GM21423 (cell line): ENCODE results near the gene CAND2.

Experiments
- ATAC-seq: cut with Tn5 transposase; IDR thresholded peaks from one replicate; pipeline ENCODE4 v1.9.1; 2021; ENCODE audit warnings: mild to moderate bottlenecking, moderate library complexity; ENCODE audit not compliant: unreplicated experiment

CAND2 gene

GRCh38 chr3:12799525-12800440 lies 3.3 kb downstream of the CAND2 start:
- no peak for ATAC-seq

DNA sequence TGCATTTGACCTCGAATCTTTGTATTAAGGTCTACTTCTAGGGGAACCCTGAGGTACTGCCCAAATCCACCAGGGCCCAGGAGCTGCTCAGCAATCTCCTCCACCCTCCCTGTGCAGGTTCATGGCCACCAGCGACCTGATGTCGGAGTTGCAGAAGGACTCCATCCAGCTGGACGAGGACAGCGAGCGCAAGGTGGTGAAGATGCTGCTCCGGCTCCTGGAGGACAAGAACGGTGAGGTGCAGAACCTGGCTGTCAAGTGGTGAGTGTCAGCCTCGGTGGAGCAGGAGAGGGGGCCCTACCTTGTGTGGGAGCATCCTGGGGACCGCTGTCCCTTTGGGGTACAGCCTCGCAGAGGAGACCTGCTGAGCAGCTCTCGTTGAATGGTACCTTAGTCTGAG lies 6.9 kb downstream of the CAND2 start:
- no peak for ATAC-seq

GRCh38 chr3:12807066-12807465 lies 10.6 kb downstream of the CAND2 start:
- no peak for ATAC-seq

DNA sequence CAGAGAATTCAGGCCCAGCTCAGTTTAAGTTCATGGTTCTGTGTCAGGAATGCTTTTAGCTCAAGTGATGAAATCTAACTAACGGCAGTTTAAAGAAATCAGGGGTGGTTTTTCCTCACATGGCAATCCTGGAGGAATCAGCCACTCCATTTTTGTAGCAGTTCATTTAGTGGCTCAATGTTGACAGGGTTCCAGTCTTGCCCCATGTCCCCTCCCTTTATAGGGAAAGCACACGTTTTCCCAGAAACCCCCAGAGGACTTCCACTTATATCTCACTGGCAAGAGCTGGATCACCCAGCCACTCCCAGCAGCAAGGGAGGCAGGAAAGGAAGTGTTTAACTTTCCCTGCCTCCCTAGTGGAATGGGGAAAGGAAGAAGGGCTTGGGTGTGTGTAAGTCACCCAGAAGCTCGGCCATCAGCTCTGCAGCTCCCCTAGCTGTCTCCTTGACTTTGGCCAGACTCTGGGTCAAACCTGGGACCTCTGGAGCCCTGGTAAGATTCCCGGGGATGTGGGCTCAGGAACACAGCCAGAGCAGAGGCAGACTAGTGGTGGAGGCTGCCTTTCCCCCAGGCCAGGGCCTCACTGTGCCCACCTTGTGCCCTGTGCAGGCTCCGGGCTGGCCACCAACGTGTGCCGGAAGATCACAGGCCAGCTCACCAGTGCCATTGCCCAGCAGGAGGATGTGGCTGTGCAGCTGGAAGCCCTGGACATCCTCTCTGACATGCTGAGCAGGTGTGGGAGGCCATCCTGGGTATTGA lies 11.3 kb downstream of the CAND2 start:
- no peak for ATAC-seq

DNA sequence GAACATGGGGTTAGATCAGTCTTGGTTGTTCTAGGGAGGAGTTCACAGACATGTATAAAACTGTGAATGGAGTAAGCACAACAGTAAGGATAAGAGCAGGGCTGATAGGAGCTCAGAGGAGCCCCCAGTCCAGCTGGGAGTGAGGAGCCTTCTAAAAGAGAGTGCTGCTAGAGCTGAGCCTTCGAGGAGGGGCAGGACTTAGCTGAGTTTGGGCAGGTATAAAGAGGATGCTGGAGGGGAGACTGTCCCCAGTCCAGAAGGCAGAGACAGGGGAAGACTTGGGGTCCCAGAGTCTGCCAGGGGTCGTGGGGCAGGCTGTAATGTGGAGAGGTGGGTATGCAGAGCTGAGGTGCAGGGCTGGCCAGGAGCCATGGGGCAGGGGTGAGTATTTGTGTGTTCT lies 12.1 kb downstream of the CAND2 start:
- ATAC-seq: no peak

- ATAC-seq: no peak
These were observed 12.5 kb downstream of the CAND2 start for GRCh38 chr3:12809001-12809400.

- ATAC-seq: no peak
These were observed 13.0 kb downstream of the CAND2 start for GRCh38 chr3:12809435-12809834.

DNA sequence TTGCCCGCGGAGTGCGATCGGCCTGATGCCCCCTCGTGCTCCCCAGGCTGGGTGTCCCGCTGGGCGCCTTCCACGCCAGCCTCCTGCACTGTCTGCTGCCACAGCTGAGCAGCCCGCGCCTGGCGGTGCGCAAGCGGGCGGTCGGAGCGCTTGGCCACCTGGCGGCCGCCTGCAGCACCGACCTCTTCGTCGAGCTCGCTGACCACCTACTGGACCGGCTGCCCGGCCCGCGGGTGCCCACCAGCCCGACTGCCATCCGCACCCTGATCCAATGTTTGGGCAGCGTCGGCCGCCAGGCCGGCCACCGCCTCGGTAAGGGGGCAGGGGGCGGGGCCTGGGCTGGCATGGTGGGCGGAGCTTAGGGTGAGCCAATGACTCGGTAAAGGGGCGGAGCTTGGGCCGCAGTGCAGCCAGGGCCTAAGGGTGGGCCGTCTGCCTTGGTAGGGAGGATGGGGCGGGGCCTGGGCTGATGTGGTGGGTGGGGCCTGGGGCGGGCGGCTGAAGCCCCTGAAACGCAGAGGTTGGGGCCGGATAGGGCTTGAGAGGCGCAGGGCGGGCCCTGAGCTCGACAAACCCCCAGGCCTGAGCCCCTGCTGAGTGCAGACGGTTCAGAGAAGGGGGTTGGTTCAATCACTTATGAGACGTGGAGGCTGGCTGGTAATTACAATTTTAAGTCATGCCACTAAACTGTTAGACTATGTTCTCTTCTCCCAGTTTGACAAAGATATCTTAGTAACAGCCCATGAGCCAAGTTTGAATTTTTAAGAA lies 13.7 kb downstream of the CAND2 start:
- peak; percentile 99 for ATAC-seq

- ATAC-seq: no peak
These were observed 14.5 kb downstream of the CAND2 start for GRCh38 chr3:12810961-12811360.

GRCh38 chr3:12812812-12813211 lies 16.3 kb downstream of the CAND2 start:
- no peak for ATAC-seq

GRCh38 chr3:12813967-12814366 lies 17.5 kb downstream of the CAND2 start:
- no peak for ATAC-seq

GRCh38 chr3:12815078-12815477 lies 18.6 kb downstream of the CAND2 start:
- ATAC-seq: no peak

DNA sequence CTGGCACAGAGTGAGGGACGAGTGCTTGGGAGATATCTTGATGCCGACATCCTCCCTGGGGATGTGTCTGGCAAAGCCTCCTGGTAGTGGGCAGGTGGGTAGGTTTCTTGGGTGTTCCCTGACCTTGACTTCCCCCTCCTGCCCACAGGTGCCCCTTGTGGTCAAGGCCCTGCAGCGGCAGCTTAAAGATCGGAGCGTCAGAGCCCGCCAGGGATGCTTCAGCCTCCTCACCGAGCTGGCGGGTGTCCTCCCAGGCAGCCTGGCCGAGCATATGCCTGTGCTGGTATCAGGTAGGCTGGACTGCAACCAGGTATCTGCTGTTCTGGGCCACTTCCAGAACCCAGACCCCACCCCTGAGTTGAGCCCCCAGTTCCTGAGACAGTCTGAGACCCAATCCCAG lies 19.2 kb downstream of the CAND2 start:
- no peak for ATAC-seq

DNA sequence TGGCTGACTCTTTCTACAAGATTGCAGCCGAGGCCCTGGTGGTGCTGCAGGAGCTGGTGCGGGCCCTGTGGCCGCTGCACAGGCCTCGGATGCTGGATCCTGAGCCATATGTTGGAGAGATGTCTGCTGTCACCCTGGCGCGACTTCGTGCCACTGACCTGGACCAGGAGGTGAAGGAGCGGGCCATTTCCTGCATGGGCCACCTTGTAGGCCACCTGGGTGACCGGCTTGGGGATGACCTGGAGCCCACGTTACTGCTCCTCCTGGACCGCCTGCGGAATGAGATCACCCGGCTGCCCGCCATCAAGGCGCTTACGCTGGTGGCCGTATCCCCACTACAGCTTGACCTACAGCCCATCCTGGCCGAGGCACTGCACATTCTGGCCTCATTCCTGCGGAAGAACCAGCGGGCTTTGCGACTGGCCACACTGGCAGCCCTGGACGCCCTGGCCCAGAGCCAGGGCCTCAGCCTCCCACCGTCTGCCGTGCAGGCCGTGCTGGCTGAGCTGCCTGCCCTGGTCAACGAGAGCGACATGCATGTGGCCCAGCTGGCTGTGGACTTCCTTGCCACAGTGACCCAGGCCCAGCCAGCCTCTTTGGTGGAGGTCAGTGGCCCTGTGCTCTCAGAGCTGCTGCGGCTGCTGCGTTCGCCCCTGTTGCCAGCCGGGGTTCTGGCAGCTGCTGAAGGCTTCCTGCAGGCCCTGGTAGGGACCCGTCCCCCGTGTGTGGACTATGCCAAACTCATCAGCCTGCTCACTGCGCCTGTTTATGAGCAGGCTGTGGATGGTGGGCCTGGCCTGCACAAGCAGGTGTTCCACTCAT lies 20.3 kb downstream of the CAND2 start:
- ATAC-seq: no peak

GRCh38 chr3:12817343-12817710 lies 20.8 kb downstream of the CAND2 start:
- ATAC-seq: no peak

- ATAC-seq: no peak
These were observed 21.8 kb downstream of the CAND2 start for GRCh38 chr3:12818273-12818672.

DNA sequence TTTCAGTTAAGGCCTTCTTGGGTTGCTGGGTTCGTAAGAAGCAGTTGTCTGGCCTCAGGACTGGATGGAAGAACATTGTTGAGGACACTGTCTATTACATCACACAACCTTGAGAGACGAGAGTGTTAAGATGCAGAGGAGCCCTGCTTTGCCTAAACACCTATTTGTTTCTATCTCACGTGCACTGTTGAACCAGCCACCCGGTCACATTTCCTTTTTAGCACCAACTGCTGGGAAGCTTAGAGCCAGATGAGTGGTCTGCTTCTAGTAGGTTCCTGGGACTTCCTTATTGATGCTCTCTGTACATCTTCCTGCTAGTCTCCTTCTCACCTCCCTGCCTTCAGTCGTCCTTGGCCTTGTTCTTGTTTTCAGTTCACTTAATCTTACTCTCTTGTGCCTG lies 22.3 kb downstream of the CAND2 start:
- no peak for ATAC-seq

DNA sequence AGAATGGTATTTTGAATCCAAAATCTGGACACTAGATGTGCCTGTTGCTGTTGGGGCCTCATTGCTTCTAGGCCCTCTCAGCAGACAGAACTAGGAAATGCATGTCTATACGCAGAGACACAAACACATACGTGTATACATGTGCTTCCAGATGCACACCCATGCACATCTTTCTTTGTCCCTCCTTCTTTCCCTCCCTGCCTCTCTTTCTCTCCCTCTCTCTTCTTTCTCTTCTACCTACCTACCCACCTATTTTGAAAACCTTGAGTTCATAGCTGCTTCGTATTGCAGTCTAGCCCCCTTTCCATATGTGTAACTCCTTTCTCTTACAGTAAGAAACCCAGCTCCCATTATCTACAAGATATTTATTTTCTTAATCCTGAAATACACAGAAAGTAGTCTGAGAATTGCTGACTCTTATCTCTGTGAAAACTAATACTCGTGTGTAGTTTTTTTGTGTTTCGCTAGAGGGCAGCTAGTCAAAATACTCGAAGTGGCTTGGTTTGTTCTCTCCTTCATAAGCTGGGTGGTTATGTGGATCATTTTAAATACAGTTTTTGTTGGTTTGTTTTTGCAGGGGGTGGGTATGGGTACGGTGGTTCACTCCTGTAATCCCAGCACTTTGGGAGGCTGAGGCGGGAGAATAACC lies 26.4 kb downstream of the CAND2 start:
- ATAC-seq: no peak

DNA sequence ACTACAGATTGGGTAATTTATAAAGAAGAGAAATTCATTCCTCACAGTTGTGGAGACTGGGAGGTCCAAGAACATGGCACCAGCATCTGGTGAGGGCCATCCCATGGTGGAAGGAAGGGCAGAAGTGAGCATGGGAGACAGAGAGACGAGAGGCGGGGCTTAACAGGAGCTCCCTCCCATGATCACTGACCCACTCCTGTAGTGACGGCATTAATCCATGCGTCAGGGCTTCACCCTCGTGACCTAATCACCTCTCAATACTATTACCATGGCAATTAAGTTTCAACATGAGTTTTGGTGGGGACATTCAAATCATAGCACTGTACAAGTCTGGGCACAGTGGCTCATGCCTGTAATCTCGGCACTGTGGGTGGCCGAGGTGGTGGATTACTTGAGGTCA lies 27.8 kb downstream of the CAND2 start:
- ATAC-seq: no peak

DNA sequence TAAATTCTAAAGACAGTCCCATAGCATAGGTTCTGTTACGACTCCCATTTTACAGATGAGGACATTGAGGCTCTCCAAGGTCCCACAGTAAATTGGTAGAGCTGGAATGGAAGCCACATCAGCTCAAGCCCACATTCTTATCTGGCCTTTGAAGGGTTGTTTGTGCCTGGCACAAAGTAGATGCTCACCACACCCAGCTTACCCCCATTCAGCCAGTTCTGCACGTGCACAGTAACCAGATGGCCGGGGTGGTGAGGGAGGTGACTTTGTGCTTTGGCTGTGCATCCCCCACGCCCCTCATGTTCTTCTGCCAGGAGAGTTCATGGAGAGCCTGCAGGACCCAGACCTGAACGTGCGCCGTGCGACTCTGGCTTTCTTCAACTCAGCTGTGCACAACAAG lies 28.7 kb downstream of the CAND2 start:
- no peak for ATAC-seq
